DMS53 treated with DMSO at 0.1 percent for 48 hours (cell line): ENCODE measurements around the gene DCHS1.

Experiments used
- DNase-seq: peaks from one replicate; lab custom pipeline; 2025; ENCODE audit not compliant: unreplicated experiment; lab: John Stamatoyannopoulos, UW

Gene DCHS1

DNA sequence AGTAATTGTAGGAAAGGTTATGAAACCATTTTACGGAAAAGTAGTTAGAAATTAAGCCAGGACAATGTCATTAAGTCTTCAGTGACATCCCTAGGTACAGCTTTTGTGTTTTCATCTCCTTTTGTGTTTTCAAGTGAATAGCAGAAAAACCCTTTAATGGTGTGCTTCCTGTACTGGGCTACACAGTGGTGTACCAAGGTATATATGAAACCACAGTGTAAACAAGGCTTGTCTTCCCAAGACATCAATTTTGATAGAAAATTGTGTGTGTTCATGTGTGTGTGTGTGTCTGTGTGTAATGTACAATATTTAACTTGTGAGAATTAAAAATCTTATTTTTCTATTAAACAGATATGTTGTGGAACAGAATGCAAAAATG, 18.6 kb upstream of the DCHS1 start:
- no peak for DNase-seq

DNA sequence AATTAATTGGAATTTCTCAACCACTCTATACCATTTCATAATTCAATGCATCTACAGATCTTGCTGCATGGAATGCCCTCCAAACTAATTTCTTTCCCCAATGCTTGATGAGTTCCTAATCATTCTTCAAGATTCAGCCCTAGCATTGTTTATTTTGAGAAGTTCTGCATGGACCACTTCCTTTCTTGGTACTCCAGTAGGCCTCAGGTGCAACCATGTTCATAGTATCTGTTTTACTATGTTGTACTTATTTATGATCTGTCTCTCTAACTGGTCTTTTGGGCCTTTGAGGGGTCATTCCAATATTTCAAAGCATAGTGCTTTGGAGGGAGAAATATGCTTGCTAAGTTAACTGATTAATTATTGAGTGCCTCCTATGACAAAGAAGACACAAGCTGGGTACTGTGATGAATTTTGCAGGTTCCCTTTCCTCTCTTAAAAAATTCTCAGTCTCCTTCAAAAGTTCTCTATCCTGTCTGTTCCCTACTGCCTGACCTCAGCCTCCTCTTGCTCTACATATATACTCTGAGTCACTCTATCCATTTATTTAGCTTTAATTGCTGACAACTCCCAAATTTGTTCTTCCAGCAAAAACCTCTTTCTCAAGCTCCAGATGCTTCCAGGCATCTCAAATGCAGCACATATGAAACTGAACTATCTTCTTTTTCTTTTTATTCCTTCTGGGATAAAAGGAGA, 18.1 kb upstream of the DCHS1 start:
- no peak for DNase-seq

DNA sequence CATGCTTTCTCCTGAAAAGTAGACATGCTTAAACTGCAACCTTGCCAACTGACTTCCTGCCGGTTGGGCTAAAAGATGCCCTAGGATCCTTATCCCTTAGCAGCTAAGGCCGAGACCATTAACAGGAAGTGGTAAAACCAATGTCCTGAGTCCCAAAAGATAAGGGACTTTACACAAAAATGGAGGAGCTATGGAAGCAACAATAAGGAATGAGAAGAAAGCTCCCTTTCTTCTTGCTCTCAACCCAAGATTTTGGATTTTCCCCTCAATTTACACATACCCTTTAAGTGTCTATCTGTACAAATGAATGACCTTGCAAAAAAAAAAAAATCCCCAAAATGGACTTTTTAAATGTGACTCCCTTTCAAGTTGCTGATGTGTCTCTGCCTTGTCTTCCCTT, 16.4 kb upstream of the DCHS1 start:
- no peak for DNase-seq

DNA sequence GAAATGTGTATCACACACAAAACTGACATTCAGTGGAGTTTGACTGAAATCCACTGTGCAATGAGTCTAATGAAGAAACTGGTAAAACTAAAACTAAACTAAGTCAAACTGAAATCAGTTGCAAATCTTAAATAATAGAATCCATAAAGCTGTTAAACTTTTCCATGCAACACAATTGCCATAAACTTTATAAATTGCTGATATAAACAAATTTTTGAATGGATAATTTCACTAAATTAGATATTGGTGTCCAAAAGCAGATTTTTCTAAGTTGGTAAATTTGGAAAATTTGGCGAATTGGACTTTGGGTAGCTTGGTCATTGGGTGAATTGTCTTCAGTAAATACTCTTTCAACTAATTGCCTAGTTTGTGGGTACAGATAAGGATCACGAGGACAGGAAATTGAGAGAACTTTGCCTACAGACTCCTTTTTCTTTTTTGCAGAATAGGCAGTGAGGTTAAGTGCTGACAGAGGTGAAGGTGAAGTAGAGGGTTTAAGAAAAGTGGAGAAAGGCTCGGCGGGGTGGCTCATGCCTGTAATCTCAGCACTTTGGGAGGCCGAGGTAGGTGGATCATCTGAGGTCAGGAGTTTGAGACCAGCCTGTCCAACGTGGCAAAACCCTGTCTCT, 14.7 kb upstream of the DCHS1 start:
- no peak for DNase-seq

DNA sequence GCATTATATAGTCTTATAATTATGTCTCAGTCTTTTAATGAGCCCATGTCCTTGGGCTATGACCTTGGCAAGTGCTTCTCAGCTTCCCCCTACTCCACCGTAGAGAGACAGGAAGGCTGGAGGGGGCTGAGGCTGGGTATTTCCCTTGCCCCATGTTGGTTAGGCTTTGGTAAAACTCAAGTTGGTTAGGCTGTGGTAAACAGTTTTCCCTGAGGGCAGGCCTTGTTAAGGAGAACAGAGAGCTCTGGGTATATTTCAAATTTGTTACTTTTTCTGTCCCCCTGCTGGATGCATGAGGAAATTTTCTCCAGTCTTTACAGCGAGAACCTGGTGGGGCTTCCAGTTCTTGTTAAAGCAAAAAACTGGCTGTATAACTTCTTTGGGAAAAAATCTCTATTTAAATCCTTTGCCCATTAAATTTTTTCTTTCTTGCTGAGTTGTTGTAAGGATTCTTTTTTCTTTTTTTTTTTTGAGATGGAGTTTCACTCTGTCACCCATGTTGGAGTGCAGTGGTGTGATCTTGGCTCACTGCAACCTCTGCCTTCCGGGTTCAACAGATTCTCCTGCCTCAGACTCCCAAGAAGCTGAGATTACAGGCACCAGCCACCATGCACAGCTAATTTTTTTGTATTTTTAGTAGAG, 12.2 kb upstream of the DCHS1 start:
- no peak for DNase-seq

DNA sequence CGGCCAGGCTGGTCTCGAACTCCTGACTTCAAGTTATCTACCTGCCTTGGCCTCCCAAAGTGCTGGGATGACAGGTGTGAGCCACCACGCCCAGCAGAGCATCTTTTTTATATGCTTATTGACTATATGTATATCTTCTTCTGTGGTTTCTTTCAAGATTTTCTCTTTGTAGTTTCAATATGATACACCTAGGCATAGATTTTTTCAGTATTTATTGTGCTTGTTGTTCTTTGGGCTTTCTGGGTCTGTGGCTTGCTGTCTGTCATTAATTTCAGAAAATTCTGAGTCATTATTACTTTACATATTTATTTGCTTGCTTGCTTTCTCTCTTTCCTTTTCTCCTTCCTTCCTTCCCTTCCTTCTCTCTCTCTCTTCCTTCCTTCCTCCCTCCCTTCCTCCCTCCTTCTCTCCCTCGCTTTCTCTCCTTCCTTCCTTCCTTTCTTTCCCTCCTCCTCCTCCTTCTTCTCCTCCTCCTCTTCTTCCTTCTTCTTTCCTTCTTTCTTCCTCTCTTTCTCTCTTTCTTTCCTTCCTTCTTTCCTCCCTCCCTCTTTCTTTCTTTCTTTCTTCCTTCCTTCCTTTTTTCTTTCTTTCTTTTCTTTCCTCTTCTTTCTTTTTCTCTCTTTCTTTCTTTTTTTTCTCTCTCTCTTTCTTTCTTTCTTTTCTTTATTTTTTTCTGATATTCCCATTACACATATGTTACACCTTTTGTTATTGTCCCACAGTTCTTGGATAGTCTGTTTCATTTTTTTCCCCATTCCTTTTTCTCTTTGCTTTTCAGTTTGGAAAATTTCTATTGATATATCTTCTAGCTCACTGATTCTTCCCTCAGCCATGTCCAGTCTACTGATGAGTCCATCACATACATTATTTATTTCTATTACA, 10.9 kb upstream of the DCHS1 start:
- no peak for DNase-seq

DNA sequence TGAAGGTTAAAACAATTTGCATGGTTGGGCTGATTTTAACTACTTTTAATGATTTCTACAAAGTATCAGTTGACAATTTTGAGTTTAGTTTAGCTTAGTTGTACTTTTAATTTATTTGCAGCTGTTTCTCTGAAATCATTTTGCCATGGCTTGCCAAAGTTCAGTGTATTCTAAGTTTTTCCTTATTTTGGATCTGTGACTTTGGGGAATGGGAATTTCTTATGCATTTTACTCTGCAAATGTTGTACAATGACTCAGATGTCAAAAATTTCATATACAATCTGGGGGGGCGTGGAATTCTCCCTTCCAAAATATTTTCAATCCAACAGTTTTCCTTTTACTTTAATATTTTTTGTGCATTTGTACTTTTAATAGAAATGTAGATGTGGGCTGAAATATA, 8.9 kb upstream of the DCHS1 start:
- no peak for DNase-seq

DNA sequence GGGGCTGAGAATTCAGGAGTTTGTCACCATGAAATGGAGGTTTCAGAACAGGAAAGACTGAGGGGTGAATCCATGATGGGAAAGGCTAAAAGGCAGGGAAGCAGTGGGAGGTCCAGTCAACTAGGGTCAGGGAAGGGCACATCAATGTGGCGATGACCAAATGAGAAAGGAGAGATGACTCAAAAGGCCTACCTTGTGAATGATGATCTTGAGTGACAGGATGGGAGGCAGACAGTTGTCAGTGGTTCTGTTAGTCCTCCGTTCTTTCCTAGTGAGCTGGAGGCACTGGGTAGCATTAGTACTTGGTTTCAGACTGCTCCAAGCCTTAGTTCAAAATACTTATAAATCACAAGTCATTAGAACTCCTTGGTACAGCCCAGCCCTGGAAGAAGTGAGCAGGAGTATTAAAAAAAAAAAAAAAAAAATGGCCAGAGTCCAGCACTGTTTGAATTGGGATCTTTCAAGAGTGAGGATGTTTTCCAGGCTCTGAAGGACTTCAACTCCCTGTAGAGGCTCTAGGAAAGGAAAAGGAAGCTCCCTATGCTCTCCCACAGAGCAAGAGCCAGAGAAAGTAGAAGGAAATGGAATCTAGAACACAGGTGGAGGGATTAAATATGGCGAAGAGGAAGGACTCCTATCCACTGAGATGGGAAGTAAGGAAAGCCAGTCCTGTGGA, 8.3 kb upstream of the DCHS1 start:
- DNase-seq: no peak

DNA sequence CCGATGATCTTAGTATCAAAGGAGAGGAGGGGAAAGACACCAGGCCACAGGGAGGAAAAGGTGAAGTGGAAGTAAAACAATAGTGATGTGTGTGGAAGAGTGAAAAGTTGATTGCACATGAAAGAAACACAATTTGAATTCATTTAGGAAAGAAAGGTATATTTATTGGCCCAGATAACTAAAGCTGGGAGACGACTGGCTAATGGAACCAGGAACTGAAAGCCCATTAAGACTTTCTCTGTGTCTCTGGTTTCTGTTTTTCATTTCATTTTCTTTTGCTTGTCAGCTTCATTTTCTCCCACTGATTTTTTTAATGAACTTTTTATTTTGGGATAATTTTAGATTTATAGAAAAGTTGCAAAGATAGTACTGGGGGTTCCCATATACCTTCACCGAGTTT, 5.1 kb upstream of the DCHS1 start:
- no peak for DNase-seq

DNA sequence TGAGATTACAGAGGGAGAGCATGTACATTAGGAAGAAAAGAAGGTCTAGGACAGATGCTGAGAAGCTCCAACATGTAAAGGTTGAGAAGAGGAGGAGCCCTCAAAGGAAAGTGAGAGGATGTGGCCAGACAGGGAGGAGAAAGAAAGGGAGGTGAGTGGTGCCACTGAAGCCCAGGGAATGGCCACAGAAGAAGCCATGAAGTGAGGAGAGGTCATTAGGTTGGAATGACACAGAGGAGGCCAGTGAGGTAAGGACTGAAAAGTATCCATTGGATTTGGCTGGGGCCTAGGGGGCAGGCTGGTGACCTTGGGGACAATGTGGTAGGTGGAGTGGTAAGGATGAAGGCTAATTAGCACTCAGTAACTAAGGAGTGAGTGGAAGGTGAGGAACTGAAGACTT, 3.0 kb upstream of the DCHS1 start:
- no peak for DNase-seq

DNA sequence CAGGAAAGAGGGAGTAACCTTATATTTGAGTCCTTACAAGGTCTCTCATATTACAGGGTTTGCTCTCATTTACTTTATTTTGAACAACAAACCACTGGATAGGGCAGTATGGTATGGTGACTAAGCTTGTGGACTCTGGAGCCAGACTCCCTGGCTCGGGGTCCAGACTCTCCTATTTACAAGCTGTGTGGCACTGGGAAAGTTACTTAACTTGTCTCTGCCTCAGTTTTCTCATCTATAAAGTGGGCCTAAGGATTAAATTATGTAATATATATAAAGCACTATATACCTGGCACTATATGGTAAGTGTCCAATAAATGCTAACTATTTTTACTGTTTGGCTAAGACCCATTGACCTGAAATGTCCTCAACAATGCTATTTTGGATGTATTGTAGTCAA, 1.7 kb upstream of the DCHS1 start:
- no peak for DNase-seq

DNA sequence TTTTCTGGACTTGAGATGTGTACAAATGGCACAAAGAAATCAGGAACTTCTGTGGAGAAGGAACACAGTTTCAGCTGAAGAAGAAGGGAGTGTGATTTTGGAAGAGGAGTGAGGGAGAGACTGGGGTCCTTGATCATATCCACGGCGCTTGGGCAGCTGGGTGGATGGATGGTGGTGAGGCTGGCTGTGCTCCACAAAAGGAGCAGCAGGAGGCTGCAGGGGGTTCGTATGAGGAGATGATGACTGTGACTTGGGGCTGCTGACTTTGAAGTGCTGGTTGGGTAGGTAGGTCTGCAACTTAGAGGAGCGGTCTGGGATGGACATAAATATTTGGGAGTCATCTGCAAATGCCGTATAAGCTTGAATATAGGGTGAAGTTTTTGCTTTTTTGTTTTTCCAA, 1.3 kb upstream of the DCHS1 start:
- DNase-seq: no peak

DNA sequence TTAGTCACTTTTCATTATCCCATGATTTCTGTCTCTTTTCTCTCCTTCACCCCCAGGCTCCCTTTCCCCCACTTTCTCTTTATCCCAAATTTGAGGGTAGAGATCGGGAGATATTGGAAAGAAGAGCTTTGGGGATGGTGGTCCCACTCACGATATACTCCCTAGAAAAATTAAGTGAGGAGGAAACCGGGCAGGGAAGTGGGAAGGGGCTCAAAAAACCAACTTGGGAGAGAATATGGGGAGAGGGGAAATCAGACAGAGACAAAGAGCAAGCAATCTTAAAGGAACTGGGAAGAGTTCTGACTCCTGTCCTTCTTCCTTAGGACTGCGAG, 941 bp upstream of the DCHS1 start:
- DNase-seq: no peak

DNA sequence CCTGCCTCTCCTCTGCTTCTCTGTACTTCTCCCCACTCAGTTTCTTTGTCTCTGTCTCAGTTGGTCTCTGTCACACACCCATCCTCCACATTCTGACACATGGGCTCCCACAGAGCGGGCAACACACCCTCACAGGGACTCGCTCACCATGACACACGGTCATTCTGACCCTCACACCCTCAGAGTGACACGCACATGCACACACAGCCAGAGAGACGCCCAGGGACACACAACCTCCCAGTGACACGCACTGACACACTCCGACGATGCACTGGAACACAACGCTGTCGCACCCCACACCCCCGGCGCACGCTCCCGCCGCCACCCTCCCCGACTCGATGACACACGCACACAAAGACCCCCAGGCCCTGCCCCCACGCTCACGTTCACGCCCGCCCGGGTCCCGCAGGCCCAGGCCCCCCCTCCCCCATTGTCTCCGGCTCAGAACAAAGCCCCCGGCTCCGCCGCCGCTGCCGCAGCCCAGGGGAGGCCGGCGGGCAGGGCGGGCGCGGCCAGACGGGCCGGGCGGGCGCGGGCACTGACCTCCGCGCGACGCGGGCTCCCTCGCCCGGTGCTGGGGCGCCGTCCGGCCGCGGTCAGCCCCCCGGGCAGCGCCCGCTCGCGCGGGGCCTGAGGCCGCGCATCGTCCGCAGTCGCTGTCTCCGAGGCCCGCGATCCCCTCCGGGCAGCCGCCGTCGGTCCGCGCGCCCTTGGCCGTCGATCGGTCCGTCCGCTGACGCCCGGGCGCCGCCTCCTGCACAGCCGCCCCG, 404 bp downstream of the DCHS1 start:
- DNase-seq: no peak

DNA sequence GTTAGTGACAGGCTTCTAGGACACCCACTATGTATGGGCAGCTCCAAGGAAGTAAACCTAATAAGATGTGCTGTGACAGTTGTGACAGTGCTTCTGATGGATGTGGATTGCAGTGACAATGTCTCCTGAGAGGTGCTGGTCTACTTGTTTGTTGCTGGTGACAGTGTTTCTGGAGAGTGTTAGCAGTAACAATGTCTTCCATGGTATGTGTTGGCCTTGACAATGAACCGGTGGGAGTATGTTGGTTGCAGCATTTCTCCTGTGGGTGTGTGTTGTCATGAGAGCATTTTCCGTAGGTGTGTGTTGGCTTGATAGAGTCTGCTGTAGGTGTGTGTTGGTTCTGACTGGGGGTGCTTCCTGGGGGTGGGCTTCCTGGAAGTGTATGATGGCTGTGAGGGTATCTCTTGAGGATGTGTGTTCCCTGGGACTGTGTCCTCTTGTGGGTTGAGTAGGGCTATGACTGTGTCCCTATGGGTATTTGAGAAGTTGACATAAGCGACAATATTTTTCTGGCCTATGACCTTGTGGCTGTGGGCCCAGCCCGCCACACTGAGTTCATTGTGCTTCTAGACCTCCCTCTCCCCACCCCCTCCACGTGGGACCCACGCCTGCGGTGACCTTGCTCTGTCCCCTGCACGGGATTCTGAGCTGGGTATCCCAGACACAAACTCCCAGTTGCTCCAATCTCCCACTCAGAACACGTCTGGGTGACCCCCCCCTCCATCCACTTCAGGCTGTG, 1.2 kb downstream of the DCHS1 start:
- no peak for DNase-seq

DNA sequence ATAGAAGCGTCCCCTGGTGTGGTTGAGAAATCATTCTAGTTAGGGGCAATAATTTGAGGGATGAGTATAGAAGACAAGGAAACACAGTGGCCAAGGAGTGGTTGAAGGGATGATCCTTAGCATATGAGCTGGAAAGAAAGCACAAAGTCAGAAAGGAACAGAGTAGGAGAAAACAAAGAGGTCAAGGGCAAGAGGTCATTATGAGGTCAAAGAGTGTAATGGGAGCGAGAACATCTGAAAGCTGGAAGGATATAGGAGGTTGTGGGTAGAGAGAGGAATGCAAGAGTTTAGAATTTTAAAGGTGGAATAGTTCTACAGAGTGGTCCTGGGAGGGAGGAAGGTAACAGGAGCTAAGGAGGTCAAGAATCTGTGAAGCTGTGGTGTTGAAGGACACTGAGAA, 2.0 kb downstream of the DCHS1 start:
- no peak for DNase-seq

DNA sequence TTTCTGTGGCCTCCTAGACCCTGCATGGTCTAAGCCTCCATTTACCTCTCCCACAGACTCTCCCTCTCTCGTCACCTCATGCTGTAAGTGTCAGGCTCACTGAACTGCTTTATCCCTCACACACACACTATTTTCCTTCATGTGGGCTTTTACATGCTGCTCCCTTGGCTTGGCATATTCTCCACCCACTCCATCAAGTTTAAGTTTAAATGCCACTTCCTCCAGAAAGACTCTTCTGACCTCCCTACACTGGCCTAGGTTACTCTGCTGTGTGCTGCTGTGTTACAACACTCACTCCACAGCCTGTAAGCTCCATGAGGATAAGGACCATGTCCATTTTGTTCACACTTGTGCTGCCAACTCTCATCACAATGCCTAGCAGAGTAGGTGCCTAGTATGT, 2.5 kb downstream of the DCHS1 start:
- no peak for DNase-seq

DNA sequence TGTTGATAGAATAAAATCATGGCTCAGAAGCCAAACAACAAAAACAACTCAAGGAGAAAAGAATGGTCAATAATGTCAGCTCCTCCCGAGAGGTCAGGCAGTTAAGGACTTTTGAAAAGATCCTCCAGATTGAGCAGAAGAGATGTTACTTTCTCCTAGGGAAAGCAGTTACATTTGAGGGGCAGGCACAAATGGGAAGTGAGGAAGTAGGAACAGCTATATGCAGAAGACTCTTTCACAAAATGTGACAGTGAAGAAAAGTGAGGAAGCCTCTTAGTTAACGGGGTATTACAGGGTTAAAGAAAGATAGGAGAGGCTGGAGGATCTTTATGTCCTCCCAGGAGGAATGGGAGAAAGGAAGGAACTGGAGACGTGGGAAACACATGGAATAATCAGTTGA, 3.4 kb downstream of the DCHS1 start:
- no peak for DNase-seq

DNA sequence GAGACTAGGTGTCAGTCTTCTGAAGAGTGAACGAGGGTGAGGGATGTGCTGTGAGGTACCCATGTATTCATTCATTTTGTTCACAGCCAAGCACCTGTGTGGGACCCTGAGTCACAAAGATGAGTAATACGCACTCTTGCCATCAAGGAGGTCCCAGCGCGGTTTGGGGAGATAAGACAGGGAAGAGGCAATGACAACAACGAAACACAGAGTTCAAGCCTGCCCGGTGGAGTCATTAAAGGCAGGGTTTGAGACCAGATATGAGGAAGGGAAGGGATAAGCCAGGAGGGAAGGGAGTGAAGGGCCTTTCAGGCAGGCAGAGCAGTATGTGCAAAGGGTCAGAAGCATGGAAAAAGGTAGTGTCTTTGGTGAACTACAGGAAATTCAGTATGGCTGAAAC, 4.6 kb downstream of the DCHS1 start:
- DNase-seq: no peak

DNA sequence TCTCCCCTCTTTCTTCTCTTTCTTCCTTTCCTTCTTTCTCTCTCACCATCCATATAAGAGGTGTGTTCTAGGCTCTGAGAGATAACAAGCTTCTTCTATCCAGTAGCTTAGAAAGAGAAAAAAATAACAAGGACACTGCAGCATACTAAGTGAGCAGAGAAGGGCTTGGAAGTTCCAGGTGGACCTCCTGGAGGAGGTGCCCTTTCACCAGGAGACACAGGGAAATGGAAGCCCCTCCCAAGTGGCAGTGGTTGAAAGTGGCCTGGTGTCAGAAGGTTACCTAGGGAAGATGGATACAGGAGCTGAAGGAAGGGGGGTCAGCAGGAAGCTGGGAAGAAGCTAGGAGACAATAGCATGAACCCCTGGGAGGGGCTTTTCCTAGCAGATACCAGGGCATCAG, 5.5 kb downstream of the DCHS1 start:
- no peak for DNase-seq
